NCI-H748 (cell line): ENCODE data around the gene DBP.

Experiments
- DNase-seq: peaks from one replicate; lab custom pipeline; 2025; ENCODE audit not compliant: unreplicated experiment; lab: John Stamatoyannopoulos, UW

Gene DBP

DNA sequence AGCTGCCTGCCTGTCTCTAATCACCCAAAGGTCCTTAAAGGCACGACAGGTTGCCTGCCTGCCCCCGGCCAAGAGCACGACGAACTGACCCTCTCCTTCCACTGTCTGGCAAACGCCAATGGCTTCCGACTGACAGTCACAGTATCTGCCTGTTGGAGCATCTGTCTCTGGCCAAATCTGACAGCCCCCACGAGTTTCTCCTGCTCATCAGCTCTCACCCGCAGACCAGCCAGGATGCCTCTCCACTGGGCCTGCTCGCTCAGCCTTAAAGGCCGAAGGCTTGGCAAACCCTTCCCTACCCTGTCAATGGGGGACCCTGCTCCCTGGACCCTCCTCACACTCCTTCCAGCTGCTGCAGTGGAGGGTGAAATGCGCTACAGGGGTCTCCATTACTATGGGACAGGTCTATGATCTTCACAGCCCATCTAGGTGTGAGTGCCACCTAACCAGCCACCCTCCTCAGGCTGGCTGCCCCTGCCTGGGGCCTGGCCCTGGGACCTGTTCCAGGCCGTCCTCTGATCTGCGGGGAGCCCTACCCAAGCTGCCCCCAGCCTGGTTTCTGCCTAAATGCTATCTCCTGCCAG lies 23.2 kb downstream of the DBP start:
- DNase-seq: no peak

DNA sequence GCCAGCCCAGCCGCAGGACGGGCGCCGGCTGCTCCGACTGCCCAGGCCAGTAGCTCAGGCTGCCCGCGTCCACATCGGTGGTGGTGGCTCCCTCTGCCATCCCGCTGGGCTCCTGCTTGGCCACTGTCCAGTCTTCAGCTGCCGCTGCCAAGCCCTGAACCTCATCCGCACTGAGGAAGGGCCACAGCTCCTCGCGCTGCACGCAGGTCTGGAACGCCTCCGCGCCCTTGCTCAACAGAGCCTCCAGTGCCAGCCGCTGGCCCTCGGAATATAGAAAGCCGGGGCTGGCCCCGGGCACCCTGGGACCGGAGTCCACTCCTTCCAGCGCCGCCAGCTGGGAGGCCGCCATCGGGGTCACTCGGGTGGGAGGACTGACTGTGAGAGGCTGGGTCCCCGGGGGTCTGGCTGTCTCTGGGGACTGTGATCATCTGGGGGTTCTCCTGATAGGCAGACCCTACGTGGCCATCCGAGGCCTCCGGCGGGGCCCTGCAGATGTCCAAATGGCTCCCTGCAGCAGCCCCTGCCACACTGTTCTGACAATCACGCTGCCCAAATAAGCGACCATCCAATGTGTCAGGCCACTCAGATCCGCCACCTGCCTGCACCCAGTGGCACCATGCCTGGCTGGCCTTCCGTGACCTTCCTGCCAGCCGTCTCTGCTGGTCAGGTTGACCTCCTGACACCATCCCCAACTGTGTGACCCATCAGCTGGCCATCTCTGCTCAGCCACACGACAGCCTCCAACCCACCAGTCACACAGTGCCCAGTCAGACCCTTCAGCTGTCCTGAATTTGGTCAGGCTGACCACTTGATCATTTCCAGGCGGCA lies 23.9 kb downstream of the DBP start:
- no peak for DNase-seq

DNA sequence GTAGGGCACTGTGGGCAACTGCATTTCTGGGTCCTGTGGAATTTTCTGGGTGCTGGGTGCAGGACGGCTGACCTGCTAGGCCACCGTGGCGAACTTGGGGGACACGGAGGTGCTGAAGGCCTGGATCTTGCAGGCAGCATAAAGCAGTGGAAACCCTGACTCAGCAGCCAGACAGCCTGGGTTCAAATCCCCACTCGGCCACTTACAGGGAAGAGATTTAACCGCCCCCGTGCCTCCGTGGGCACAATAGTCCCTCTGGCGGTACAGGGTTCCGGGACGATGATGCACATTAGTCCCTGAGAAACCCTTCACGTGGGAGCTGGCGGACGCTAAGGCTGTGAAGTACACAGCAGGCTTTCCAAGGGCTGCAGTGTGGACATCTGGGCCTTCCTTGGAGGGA lies 25.3 kb downstream of the DBP start:
- DNase-seq: no peak

DNA sequence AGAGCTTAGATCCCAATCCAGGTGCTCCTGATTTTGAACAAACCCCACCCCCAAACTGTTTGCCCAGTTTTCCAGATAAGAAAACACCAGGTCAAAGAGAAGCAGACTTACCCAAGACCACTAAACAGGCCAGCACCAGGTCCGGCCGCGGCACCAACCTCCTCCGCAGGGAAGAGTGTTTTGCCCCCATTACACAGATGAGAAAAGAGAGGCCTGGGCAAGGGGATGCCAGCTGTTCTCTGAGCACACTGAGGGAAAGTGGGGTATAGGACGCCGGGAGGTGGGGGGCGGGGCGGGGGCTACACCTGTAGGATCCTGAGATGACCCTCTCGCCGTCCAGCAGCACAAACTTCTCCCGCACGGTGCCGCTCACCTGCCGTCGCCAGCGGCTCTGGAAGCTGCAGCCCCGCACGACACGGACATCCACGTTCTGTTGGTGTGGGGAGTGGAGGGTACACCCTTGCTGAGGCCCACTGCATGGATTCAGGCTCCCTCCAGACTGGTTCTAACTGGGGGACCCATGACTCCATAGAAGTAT lies 27.5 kb downstream of the DBP start:
- no peak for DNase-seq

DNA sequence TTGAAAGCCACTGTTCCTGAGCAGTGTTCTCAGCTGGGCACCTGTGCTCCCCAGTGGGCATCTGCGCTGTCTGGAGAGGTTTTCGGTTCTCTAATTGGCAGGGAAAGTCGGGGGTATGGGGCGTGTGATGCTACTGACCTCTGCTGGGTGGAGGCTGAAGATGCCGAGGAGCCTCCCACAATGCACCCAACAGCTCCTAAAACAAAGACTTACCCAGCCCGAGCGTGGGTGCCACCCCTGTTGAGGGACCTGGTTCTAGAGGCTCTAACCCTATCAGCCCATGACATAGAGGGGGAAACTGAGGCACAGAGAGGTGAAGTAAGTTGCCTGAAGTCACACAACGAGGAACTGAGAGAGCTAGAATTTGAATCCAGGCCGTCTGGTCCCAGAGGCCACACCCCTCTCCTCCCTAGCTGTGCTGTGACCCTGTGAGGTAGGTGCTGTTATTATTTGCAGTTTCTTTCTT lies 28.3 kb downstream of the DBP start:
- peak; percentile 80 for DNase-seq

DNA sequence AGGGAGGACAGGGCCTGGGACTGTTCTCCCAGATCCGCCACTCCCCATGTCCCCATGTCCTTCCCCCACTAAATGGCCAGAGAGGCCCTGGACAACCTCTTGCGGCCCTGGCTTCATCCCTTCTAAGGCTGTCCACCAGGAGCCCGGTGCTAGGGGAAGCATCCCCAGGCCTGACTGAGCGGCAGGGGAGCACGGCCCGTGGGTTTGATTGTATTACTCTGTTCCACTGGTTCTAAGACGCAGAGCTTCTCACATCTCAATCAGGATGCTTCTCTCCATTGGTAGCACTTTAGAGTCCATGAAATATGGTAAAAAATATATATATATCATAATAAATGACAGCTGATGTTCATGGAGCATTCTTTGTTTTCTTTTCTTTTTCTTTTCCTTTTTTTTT lies 29.8 kb downstream of the DBP start:
- no peak for DNase-seq

DNA sequence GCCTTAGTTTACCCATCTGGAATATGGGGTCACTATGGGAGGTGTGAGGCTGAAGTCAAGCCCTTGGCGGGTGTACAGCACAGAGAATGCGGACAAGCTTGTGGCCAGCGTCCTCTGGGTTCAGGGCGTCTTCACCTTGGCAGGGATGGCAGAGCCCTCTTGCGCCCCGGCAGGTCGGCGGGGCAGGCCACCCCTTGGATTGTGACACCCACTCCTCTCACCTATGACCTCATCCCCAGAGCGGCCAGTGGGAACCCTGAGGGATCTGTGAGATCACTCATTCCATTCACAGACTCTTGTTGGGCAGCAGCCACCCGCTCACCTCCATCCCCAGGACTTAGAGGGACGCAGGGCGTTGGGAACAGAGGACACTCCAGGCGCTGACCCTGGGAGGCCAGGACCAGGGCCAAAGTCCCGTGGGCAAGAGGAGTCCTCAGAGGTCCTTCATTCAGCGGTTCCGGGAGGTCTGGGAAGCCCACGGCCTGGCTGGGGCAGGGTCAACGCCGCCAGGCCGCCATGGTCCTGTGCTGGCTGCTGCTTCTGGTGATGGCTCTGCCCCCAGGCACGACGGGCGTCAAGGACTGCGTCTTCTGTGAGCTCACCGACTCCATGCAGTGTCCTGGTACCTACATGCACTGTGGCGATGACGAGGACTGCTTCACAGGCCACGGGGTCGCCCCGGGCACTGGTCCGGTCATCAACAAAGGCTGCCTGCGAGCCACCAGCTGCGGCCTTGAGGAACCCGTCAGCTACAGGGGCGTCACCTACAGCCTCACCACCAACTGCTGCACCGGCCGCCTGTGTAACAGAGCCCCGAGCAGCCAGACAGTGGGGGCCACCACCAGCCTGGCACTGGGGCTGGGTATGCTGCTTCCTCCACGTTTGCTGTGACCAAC lies 30.5 kb downstream of the DBP start, which contains the start of gene SPACA4:
Gene SPACA4, plus strand, starts transcription at position 280 of the 896 bp plus-strand sequence. Its CDS starts 237 bp downstream, at position 517.
- DNase-seq: no peak

DNA sequence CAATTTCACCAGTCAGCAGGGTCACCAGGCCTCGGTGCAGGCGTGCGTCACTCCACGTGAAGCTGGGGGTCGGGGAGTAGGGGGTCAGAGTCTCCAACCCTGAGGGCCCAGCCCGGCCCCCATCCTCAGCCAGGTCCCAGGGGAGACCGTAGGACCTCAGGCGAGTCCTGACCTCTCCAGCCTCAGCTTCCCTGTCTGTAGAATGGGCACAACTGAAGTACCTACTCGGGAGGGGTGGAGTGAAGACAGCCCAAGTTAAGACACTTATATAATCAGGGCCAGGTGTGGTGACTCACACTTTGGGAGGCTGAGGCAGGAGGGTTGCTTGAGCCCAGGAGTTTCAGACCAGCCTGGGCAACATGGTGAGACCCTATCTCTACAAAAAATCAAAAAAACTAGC lies 33.3 kb downstream of the DBP start:
- DNase-seq: no peak

DNA sequence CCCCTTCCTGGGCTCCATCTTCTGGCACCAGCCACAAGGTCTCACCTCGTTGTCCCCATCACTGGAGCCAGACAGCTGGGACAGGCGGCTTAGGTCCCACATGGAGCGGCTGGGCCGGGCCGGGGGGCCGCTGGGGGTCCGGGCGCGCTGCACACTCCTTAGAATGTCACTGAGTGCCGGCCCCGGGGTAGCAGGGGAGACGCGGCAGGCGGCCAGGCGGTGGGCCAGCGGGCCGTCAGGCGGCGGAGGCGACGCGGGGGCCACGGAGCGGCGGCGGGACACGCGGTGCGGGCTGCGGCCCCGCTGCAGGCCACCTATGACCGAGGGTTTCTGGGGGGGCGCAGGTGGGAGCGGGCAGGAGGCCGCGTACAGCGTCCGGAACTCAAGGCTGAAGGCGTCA lies 33.7 kb downstream of the DBP start:
- DNase-seq: no peak

DNA sequence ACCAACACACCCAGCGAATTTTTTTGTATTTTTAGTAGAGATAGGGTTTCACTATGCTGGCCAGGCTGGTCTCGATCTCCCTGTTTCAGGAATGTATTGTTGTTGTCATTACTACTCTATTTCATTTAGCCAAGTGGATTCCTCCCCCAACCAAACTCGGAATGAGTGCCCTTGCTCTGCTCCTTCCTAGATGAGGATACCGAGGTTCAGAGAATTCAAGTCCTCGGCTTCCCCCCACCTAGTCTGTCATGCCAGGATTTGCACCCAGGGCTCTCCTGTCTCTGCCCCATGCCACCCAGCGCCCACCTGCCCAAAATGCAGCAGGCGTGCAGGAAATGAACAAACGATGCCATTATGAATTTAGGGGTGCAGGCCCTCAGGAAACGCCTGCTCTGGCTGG lies 34.2 kb downstream of the DBP start:
- DNase-seq: no peak

DNA sequence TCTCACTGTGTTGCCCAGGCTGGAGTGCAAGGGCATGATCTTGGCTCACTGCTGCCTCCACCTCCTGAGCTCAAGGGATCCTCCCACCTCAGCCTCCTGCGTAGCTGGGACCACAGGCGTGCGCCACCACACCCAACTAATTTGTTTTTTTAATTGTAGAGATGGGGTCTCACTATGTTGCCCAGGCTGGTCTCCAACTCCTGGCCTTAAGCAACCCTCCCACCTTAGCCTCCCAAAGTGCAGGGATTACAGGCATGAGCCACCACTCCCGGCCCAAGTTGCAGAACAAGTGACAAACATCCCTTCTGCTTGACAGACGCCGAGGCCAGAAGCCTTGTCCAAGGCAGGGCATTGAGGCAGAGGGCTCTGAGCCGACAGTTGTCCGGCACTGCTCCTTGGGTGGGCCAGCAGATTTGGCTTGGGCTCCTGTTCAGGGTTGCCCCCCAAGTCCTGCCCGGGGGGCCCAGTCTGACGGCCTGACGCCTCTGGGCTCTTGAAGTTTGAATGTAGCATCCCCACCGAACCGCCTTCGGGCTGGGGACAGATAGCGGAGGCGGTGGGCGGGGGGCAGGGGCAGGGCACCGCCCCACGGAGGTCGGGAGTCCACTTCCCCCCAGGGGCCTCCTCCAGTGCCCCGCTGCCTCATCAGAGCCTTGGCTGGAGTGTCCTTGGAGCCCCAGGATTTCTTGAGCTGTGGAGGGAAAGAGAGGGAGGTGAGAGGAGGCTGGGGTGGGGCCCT lies 36.3 kb downstream of the DBP start:
- DNase-seq: no peak

DNA sequence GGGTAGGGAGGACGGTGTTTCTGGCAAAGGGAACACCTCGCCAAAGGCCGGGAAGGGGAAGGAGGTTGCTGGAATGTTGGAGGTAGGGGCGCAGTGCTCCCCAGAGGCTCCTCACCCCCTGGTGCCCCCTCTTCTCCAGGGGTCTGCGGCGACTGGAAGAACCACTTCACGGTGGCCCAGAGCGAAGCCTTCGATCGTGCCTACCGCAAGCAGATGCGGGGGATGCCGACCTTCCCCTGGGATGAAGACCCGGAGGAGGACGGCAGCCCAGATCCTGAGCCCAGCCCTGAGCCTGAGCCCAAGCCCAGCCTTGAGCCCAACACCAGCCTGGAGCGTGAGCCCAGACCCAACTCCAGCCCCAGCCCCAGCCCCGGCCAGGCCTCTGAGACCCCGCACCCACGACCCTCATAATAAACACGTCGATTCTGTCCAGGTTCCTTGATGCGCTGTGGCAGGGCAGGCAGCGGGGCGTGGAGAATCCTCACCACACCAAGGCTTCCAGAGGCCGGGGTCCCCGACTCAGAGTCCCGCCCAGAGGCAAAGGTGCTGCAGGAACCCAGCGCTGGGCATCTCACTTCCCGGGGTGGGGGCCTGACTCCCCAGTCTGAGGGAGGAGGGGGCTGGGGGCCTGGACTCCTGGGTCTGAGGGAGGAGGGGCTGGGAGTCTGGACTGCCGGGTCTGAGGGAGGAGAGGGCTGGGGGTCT lies 38.0 kb downstream of the DBP start:
- no peak for DNase-seq

DNA sequence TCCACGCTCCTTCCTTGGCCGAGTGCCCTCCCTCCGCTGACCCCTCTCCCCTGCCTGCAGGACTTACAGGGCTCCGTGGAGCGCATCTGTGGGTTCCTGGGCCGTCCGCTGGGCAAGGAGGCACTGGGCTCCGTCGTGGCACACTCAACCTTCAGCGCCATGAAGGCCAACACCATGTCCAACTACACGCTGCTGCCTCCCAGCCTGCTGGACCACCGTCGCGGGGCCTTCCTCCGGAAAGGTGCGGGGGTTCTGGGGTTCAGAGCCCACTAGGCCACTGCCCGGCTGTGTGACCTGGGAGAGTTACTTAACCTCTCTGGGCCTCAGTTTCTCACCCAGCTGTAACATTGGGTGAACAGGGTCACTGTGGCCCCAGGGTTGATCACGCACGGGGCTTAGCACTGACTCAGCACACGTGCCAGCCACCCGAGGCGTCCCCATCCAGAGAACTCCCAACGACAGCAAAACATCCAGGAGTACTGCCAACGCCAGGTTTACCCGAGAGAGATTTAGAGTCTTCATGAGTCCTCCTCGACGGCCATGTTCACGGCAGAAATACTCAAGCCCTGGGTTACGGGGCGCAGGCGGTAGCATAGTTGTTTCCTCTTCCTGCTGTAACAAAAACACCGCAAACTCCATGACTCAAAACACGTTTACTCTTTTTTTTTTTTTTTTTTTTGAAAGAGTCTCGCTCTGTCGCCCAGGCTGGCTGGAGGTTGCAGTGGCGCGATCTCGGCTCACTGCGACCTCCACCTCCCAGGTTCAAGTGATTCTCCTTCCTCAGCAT lies 40.3 kb downstream of the DBP start:
- DNase-seq: no peak

DNA sequence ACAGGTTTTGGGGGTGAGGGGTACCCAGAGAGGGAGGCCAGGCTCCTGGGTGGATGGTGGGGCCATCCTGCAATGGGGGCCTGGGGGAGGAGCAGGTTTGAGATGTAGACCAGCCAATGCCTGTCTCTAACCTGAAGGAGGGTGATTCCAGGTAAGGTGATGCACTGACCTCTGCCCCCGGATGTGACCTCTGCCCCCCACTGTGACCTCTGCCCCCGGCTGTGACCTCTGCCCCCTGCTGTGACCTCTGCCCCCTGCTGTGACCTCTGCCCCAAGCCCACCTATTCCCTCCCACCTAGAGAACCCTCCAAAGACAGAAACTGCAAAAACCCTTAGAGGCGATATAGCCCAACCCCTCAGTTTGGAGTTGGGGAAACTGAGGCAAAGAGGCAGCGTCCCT lies 40.9 kb downstream of the DBP start:
- DNase-seq: no peak

DNA sequence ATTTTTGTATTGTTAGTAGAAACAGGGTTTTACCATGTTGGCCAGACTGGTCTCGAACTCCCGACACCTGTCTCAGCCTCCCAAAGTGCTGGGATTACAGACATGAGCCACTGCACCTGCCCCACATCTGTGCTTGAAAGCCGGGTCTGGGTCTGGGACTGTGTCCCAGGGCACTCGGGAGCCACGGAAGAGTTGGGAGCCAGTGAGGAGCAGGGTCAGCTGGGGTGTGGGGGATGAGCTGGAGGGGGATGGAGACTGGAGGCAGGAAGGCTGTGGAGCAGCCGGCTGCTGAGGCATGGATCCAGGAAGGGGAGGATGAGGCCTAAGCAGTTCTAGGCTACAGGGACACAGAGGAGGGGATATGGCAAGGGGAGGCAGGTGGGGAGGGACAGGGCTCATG lies 41.3 kb downstream of the DBP start:
- DNase-seq: no peak

DNA sequence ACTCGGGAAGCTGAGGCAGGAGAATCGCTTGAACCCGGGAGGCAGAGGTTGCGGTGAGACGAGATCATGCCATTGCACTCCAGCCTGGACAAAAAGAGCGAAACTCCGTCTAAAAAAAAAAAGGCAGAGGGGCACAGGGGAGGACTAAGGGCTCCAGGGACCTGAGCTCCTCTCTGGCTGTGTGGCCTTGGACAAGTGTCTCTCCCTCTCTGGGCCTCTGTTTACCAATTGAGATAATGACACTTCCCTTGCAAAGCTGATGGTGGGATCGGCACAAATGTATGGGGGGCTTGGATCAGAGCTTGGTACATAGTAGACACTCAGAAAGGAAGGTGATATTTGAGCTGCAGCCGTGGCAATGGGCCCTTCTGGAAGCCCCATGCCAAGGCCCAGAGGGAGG lies 42.0 kb downstream of the DBP start:
- no peak for DNase-seq

DNA sequence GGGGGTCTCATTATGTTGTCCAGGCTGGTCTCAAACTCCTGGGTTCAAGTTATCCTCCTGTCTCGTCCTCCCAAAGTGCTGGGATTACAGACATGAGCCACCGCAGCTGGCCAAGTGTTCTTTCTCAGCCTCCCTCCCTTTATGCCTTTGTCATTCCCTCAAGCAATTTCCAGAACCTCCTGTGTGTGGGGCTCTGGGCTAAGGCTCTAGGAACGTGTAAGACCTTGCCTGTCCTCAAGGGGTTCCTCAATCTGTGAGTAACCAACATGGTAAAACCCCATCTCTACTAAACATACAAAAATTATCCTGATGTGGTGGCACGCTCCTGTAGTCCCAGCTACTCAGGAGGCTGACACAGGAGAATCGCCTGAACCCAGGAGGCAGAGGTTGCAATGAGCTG lies 46.2 kb downstream of the DBP start:
- no peak for DNase-seq

DNA sequence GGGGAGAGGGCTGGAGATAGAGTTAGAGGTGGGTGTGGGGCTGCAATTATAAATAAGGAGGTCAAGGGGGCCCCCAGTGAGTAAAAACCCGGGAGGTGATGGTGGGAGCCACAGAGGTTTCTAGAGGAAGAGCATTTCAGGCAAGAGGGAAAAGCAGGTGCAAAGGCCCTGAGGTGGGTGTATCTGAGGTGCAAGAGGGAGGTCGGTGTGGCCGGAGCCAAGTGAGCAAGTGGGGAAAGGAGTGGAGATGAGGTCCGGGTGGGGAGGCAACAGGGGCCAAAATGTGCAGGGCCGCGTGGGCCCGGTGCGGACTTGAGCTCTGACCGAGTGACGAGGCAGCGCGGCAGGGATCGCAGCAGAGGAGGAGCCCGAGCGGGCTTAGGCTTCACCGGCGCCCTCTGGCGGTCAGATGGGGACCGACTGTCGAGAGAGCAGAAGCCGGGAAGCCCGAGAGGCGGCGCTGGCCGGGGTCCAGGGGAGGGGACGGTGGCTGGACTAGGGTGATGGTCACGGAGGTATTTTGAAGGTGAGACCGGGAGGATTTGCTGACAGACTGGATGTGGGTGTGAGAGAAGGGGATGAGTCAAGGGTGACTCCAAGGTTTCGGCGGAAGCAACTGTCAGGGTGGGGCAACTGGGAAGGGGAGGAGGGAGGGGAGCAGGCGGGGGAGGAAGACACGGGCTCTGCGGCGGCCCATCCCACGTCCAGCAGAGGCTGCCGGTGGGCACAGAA lies 48.3 kb downstream of the DBP start:
- DNase-seq: peak; percentile 89

DNA sequence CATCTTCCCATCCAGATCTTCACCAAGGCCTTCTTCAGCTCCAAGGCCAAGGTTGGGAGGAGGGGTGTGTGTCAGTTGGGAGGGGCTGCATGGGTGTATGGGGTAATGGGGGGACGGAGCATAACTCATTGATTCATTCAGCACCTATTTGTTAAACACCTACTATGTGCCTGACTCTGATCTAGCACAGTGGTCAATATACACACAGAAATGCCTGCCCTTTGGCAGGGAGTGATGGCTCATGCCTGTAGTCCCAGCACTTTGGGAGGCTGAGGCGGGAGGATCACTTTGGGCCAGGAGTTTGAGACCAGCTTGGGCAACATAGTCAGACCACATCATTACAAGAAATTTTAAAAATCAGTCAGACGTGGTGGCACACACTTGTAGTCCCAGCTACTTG lies 49.8 kb downstream of the DBP start:
- DNase-seq: no peak
